GM21529 (cell line): Measurements from ENCODE around the gene PLCG2.
"Not testable (repeated sequence)": the region's sequence is repeated elsewhere in the genome, so short reads cannot be mapped to it uniquely, and the experiment has no call there.

ENCODE experiments used
- ATAC-seq: cut with Tn5 transposase; IDR thresholded peaks from one replicate; pipeline ENCODE4 v1.9.1; 2021; ENCODE audit not compliant: unreplicated experiment

The PLCG2 gene

GRCh38 chr16:81933361-81933760 is 154.3 kb downstream of the PLCG2 start:
- ATAC-seq, result no peak

GRCh38 chr16:81934711-81935110 is 155.6 kb downstream of the PLCG2 start:
- ATAC-seq, result not testable (repeated sequence)

GRCh38 chr16:81936209-81937000 is 157.3 kb downstream of the PLCG2 start:
- ATAC-seq, result no peak

GRCh38 chr16:81937305-81938038 is 158.4 kb downstream of the PLCG2 start:
- no peak for ATAC-seq

- no peak for ATAC-seq
Measured at GRCh38 chr16:81938326-81939163, 159.5 kb downstream of the PLCG2 start.

- ATAC-seq, result no peak
Measured at GRCh38 chr16:81939164-81940056, 160.3 kb downstream of the PLCG2 start.

- ATAC-seq, result no peak
Measured at GRCh38 chr16:81940781-81941560, 161.9 kb downstream of the PLCG2 start.

GRCh38 chr16:81942007-81942601 is 163.0 kb downstream of the PLCG2 start:
- ATAC-seq, result no peak

GRCh38 chr16:81945665-81946064 is 166.6 kb downstream of the PLCG2 start:
- no peak for ATAC-seq

GRCh38 chr16:81946206-81946605 is 167.1 kb downstream of the PLCG2 start:
- no peak for ATAC-seq

GRCh38 chr16:81951564-81951963 is 172.5 kb downstream of the PLCG2 start:
- no peak for ATAC-seq

GRCh38 chr16:81956213-81956948 is 177.3 kb downstream of the PLCG2 start:
- no peak for ATAC-seq

- ATAC-seq, result no peak
Measured at GRCh38 chr16:81964808-81965207, 185.7 kb downstream of the PLCG2 start.

GRCh38 chr16:81967358-81967757 is 188.3 kb downstream of the PLCG2 start:
- ATAC-seq, result no peak

- ATAC-seq, result no peak
Measured at GRCh38 chr16:81971853-81972252, 192.8 kb downstream of the PLCG2 start.

GRCh38 chr16:81973737-81974136 is 194.6 kb downstream of the PLCG2 start:
- ATAC-seq, result no peak

GRCh38 chr16:81975637-81976036 is 196.5 kb downstream of the PLCG2 start:
- ATAC-seq, result no peak

GRCh38 chr16:81977335-81977942 is 198.3 kb downstream of the PLCG2 start:
- not testable (repeated sequence) for ATAC-seq
